NCI-H128 (cell line): Measurements from ENCODE around the gene MSI2.

Experiments used
- DNase-seq: peaks from one replicate; lab custom pipeline; 2025; ENCODE audit not compliant: unreplicated experiment; lab: John Stamatoyannopoulos, UW

Gene MSI2

GRCh38 chr17:57587193-57587969 is 331.1 kb downstream of the MSI2 start:
- DNase-seq = no peak

DNA sequence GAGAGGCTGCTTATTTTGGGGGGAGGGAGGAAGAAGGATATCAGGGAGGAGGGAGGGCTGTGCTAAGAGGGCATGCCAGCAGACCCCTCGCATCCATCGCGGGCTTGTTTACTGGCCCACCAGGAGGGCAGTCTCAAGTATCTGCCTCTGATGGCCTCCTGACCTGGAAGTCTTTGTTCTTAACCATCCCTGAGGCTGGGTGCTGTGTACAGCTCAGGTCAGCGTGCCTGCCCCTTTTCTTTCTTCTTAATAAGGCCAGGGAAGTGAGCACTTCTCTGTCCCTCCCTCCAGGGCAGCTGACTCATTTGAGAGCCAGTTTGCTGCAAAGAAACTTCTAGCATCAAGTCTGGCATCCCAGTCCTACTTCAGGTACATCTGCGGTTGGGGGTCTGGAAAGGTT is 331.8 kb downstream of the MSI2 start:
- no peak for DNase-seq

DNA sequence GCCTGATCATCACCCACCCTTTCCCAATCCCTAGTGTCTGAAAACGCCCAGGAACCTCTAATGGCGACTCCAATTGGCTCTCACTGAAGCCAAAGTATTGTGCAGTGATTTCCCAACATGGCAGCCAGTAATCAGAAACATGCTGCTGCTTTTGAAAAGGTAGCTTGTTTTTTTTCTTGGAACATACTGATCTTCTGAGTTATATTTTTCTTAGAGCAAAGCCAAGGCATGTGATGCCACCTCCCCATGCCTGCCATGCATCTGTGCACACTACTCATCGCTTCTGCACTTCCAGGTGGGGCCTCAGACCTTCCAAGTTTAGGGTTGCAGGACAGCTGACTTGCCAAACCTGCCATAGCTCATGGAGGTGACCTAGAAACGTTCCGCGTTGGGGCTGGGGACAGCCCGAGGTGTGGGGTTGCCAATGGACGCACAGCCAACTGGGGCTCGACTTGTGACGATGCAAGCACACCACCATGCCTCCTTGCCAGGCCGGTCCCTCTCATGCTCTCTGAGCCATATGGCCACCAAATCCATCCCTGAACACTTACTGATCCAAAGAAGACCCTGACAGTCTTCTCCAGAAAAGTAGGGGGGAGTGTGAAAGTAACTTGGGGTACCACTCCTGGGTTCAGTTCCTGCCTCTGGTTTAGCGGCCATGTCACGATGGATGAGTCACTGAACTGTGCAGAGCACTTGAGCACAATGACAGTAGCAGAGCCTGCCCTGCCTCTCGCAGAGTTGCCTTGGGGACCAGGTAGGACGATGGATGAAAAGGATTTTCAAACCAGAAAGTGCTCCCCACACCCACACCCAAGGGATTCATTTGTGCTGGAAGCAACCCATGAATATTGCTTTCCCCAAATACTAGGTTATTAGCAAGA is 333.1 kb downstream of the MSI2 start:
- no peak for DNase-seq

GRCh38 chr17:57593739-57594462 is 337.6 kb downstream of the MSI2 start:
- no peak for DNase-seq

GRCh38 chr17:57594767-57595166 is 338.4 kb downstream of the MSI2 start:
- no peak for DNase-seq

DNA sequence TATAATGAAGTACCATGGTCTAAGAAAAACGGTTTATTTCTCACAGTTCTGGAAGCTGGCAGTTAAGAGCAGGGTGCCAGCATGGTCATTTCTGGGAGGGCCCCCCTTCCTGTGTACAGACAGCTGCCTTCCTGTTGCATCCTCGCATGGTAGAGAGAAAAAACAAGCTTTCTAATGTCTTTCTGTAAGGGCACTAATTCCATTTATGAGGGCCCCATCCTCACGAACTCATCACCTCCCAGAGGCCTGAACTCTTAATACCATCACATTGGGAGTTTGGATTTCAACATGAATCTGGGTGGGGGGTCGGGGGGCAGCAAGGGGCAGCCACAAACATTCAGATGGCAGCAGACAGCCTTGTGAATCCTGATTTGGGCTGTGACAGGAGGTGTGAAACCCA is 339.1 kb downstream of the MSI2 start:
- DNase-seq = no peak

DNA sequence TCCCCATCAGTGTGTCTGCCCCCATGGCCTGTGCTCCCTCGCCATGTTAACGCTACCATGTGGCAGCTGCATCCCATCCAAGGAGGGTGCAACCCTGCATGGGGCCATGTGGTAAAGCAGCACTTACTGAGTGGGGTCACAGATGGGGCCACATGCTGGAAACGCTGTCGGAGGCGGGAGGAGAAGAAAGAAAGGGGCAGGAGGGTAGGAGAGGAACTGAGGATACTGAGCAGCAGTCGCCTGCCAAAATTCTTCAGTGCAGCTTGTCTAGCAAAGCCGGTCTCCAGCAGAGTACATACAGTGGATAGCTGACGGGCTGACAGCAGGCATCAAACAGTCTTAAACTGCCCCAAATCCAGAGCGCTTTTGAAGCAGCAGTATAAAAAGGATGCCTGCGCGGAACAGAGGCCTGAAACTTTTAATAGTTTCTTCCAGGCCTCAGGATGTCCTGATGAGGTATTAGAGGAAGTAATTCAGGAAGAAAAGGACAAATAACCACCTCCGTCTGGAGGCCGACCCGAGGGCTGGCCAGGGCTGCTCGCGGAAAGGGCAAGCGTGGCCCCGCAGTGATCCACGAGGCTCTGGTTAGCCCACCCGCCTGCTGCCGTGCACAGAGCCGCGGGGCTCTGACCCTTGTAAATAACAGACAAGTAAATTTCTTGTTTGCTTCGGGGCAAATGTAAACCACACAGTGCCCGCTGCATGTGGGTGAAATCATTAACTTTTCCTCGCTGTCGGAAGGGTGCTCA is 339.8 kb downstream of the MSI2 start:
- DNase-seq = no peak

DNA sequence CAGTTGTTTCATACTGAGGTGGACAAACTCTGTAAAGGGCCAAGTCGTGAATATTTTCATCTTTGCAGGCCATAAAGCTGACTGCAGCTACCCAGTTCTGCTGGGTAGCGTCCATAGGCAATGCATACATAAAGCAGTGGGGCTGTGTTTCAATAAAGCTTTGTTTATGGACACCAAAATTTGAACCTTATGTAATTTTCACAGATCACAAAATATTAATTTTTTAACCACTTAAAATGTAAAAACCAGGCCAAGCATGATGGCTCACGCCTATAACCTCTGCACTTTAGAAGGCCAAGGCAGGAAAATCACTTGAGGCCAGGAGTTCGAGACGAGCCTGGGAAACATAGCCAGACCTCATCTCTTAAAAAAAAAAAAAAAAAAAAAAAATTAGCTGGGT is 340.8 kb downstream of the MSI2 start:
- DNase-seq = no peak

GRCh38 chr17:57597531-57598453 is 341.5 kb downstream of the MSI2 start:
- no peak for DNase-seq

- no peak for DNase-seq
Observed at GRCh38 chr17:57599271-57600045, 343.1 kb downstream of the MSI2 start.

DNA sequence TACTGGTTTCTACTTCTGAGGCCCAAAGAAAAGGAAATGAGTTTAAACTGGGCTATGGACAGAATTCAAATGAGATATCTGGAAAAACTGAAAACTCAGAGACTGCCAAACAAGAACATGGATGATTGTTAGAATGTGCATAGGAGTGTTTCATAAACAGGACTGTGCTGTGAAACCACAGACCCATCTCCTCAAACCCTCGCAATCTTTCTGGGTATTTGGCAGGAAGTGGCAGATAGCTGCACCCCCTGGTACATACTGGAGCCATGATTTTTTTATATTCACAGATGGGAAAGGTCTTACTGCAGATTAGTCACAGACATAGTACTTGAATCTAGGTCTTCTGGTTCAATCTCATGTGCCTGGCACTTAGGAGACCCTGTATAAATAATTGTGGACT is 343.8 kb downstream of the MSI2 start:
- DNase-seq = no peak

DNA sequence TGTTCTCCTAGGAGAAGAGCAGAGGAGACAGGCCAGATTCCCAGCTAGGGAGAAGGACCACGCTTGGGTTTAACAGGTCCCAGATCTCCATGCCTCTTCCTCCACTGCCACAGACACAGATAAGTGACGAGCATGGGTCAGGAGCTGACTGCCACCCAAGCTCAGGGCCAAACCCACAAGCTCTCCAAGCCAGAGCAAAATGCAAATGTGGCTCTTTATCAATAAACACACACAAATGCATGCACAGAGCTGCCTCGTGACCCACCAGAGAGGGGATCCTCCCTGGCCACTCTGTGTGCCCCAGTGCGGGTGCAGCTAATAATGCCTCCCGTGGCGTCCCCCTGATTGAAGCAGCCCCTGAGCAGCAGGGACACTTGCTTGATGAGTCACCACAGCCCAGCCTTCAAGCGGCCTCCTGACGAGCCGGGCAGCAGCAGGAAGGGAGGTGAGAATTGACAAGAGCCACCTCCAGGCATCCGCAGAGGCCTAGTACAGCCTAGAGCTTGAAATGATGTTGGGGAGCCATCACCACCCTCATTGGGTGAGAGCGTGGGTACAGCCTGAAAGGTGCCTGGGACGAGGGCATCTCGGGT is 344.9 kb downstream of the MSI2 start:
- DNase-seq = no peak

- DNase-seq = no peak
Observed at GRCh38 chr17:57602896-57603295, 346.6 kb downstream of the MSI2 start.

GRCh38 chr17:57603546-57603945 is 347.2 kb downstream of the MSI2 start:
- no peak for DNase-seq

GRCh38 chr17:57603978-57604377 is 347.7 kb downstream of the MSI2 start:
- DNase-seq = no peak

DNA sequence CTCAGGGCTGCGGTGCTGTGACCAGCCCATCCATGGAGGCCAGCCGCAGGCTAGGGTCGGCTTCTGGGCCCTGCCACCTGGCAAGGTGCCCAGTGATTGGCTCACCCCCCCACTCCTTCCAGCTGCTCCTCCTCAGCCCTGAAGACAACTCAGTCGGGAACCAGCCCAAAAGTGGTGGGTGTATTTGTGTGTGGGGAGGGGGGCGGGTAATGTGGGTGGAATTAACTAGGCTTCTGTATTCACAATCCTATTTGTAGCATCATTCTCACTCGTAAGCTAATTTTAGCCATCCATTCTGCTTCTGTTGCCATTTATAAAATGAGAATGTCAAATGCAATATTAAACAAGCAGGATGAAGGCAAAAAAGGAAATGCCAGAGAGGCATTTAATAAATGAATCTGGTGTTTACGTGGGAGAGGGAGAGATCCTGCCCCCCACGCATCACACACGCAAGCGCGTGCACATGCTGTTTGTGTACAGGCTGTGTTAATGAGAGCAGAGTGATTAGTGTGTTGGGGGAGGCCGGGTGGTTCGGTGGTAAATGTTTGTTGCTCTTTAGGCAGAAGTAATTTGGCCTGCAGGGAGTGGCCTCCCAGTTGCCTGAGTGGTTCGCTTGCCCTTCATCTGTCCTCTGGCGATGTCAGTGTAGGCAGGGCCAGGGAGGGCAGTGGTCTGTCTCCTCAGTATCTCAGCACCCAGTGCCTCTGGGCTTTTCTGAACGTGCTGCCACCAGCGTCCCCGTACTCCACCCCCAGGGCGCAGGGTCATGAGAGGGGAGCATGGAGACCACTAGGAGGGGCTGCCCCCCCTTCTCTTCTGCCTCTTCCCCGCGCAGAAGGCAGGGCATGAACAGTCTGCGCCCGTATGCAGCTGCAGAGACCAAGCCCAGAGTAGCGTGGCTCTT is 348.7 kb downstream of the MSI2 start:
- peak; percentile 73 for DNase-seq

GRCh38 chr17:57605675-57606105 is 349.4 kb downstream of the MSI2 start:
- no peak for DNase-seq
